H1 (cell line): ENCODE measurements around the gene RSF1. TPM values are rescaled to one million over a fixed set of nuclear protein-coding genes. Genes with fewer than 3 reads are reported as not detected.
"Not testable (repeated sequence)": the region's sequence is repeated elsewhere in the genome, so short reads cannot be mapped to it uniquely, and the experiment has no call there.

Experiments used
- CTCF ChIA-PET: fragments of 300-600 bp; sonication (Branson Sonifier 250); formaldehyde crosslinking; loops from one replicate; lab custom pipeline; 2021; ENCODE audit not compliant: partially characterized antibody; lab: Charles Lee
- POLR2A ChIA-PET: fragments of 300-600 bp; sonication (Branson Sonifier 250); formaldehyde crosslinking; loops from one replicate; lab custom pipeline; 2021; ENCODE audit warnings: inconsistent platforms; ENCODE audit not compliant: partially characterized antibody; lab: Charles Lee
- DNase-seq, 2 experiments: peaks; one replicate each; pipeline versions ENCODE4 v3.0.0 to v3.0.0-alpha.2; 2010 to 2022; ENCODE audit warnings: low spot score in 2 of 2, low read depth in 1 of 2, mixed read lengths in 1 of 2
- FAIRE-seq: peaks from 2 replicates; lab custom pipeline; 2011; peaks lifted over from hg19 to GRCh38; lab: Jason Lieb, UNC
- H2AFZ ChIP-seq: 2 replicates; pipeline ENCODE4 v1.8.1; 2012; ENCODE audit warnings: low read length, inconsistent platforms
- H2AK5ac ChIP-seq: 2 replicates; pipeline ENCODE4 v1.6.1; 2013; ENCODE audit warnings: low read depth, low read length
- H2BK120ac ChIP-seq: replicated peaks from 2 replicates; pipeline ENCODE3; 2013; ENCODE audit warnings: low read depth, low read length, inconsistent platforms
- H2BK12ac ChIP-seq: 2 replicates; pipeline ENCODE4 v1.6.1; 2013; ENCODE audit warnings: low read depth, low read length
- H2BK15ac ChIP-seq: 2 replicates; pipeline ENCODE4 v1.6.1; 2013; ENCODE audit warnings: low read length
- H2BK20ac ChIP-seq: 2 replicates; pipeline ENCODE4 v1.6.1; 2013; ENCODE audit warnings: low read length
- H2BK5ac ChIP-seq: 2 replicates; pipeline ENCODE4 v1.6.1; 2013; ENCODE audit warnings: low read depth, low read length
- H3K14ac ChIP-seq: 2 replicates; pipeline ENCODE4 v1.6.1; 2013; ENCODE audit warnings: inconsistent platforms; ENCODE audit not compliant: insufficient read length
- H3K18ac ChIP-seq: 2 replicates; pipeline ENCODE4 v1.6.1; 2013; ENCODE audit warnings: low read length; ENCODE audit errors: extremely low read depth
- H3K23ac ChIP-seq: 2 replicates; pipeline ENCODE4 v1.6.1; 2013; ENCODE audit warnings: inconsistent platforms; ENCODE audit not compliant: insufficient read length
- H3K23me2 ChIP-seq: 2 replicates; pipeline ENCODE4 v1.6.1; 2013; ENCODE audit warnings: low read depth, low read length
- H3K27ac ChIP-seq: 2 replicates; pipeline ENCODE4 v1.6.1; 2011; ENCODE audit warnings: low read depth, low read length, inconsistent platforms
- H3K27me3 ChIP-seq, 4 experiments: replicated peaks in 1 of 4; 1 replicate in 1 of 4; 2 replicates in 3 of 4; pipeline versions ENCODE4 v1.6.1 to v1.8.1; 2011 to 2013; ENCODE audit warnings: low read length in 3 of 4, mild to moderate bottlenecking in 3 of 4, inconsistent platforms in 2 of 4, mixed read lengths in 2 of 4, moderate library complexity in 1 of 4; ENCODE audit not compliant: control insufficient read depth in 3 of 4, insufficient read depth in 3 of 4; ENCODE audit errors: extremely low read depth in 1 of 4
- H3K36me3 ChIP-seq, 4 experiments: 2 replicates each; pipeline versions ENCODE4 v1.6.1 to v1.8.1; 2011 to 2013; ENCODE audit warnings: mild to moderate bottlenecking in 4 of 4, low read length in 3 of 4, moderate library complexity in 2 of 4, control low read depth in 1 of 4, inconsistent platforms in 1 of 4; ENCODE audit not compliant: insufficient read depth in 4 of 4, control insufficient read depth in 2 of 4
- H3K4ac ChIP-seq: replicated peaks from 2 replicates; pipeline ENCODE3; 2013; ENCODE audit warnings: low read length, low read depth, mixed read lengths, inconsistent platforms; ENCODE audit not compliant: insufficient read length
- H3K4me1 ChIP-seq, 4 experiments: replicated peaks in 1 of 4; 1 replicate in 1 of 4; 2 replicates in 3 of 4; pipeline versions ENCODE4 v1.6.1 to v1.8.1; 2011 to 2013; ENCODE audit warnings: low read length in 3 of 4, inconsistent platforms in 2 of 4, mixed read lengths in 1 of 4; ENCODE audit not compliant: insufficient read depth in 4 of 4, control insufficient read depth in 3 of 4
- H3K4me2 ChIP-seq, 2 experiments: 2 replicates each; pipeline versions ENCODE4 v1.6.1 to v1.8.1; 2011 to 2013; ENCODE audit warnings: low read depth in 2 of 2, low read length in 2 of 2, control low read depth in 1 of 2, inconsistent platforms in 1 of 2, mild to moderate bottlenecking in 1 of 2; ENCODE audit not compliant: insufficient read depth in 1 of 2
- H3K4me3 ChIP-seq, 4 experiments: fragments of 200-600, 300-600 bp in 1 of 4; sonication (generic), shearing (Covaris generic), sonication (Bioruptor Twin) in 1 of 4; 2 replicates each; pipeline versions ENCODE4 v1.5.1 to v1.8.1; 2011 to 2016; ENCODE audit warnings: low read length in 4 of 4, low read depth in 3 of 4, control low read depth in 2 of 4, inconsistent platforms in 2 of 4, mild to moderate bottlenecking in 2 of 4, mixed read lengths in 1 of 4, moderate library complexity in 1 of 4; ENCODE audit not compliant: insufficient read depth in 2 of 4; ENCODE audit errors: extremely low read depth in 1 of 4
- H3K56ac ChIP-seq: replicated peaks from 2 replicates; pipeline ENCODE3; 2013; ENCODE audit warnings: low read depth, mild to moderate bottlenecking, mixed read lengths, low read length, inconsistent platforms; ENCODE audit not compliant: insufficient read length
- H3K79me1 ChIP-seq: 2 replicates; pipeline ENCODE4 v1.6.1; 2013; ENCODE audit warnings: low read depth, low read length, control low read depth
- H3K79me2 ChIP-seq, 2 experiments: 2 replicates each; pipeline versions ENCODE4 v1.6.1 to v1.8.1; 2012 to 2013; ENCODE audit warnings: low read length in 2 of 2, mild to moderate bottlenecking in 2 of 2, inconsistent platforms in 1 of 2; ENCODE audit not compliant: insufficient read depth in 2 of 2, control insufficient read depth in 1 of 2
- H3K9ac ChIP-seq, 4 experiments: replicated peaks in 1 of 4; 1 replicate in 1 of 4; 2 replicates in 3 of 4; pipeline versions ENCODE4 v1.6.1 to v1.8.1; 2011 to 2013; ENCODE audit warnings: low read depth in 3 of 4, low read length in 3 of 4, control low read depth in 2 of 4, mild to moderate bottlenecking in 2 of 4, moderate library complexity in 2 of 4, inconsistent platforms in 1 of 4; ENCODE audit errors: extremely low read depth in 1 of 4
- H3K9me3 ChIP-seq, 2 experiments: 2 replicates each; pipeline versions ENCODE4 v1.6.1 to v1.8.1; 2012 to 2013; ENCODE audit warnings: mild to moderate bottlenecking in 2 of 2, moderate library complexity in 2 of 2, control low read depth in 1 of 2, inconsistent platforms in 1 of 2, low read depth in 1 of 2, low read length in 1 of 2, mixed read lengths in 1 of 2; ENCODE audit not compliant: insufficient read depth in 2 of 2
- H4K20me1 ChIP-seq, 2 experiments: replicated peaks in 1 of 2; 2 replicates each; pipeline versions ENCODE3 to v1.8.1; 2011 to 2013; ENCODE audit warnings: inconsistent platforms in 2 of 2, low read length in 2 of 2, mild to moderate bottlenecking in 1 of 2; ENCODE audit not compliant: insufficient read depth in 2 of 2, control insufficient read depth in 1 of 2
- H4K5ac ChIP-seq: 2 replicates; pipeline ENCODE4 v1.6.1; 2013; ENCODE audit warnings: low read length, low read depth, mixed read lengths, inconsistent platforms; ENCODE audit not compliant: insufficient read length
- H4K8ac ChIP-seq: 2 replicates; pipeline ENCODE4 v1.8.0; 2013; ENCODE audit warnings: mild to moderate bottlenecking, moderate library complexity, low read length, inconsistent platforms; ENCODE audit not compliant: insufficient read depth; ENCODE audit errors: extremely low read depth
- H4K91ac ChIP-seq: replicated peaks from 2 replicates; pipeline ENCODE3; 2013; ENCODE audit warnings: low read length, mixed read lengths, inconsistent platforms; ENCODE audit not compliant: insufficient read length
- CTBP2 ChIP-seq: IDR thresholded peaks from 2 replicates; pipeline ENCODE4 v1.7.0; 2011; ENCODE audit warnings: borderline replicate concordance, mild to moderate bottlenecking, moderate library complexity, mixed read lengths, low read length; ENCODE audit not compliant: insufficient read depth, insufficient read length
- E2F6 ChIP-seq: IDR thresholded peaks from 2 replicates; pipeline ENCODE4 v1.6.1; 2012; ENCODE audit warnings: inconsistent platforms
- EP300 ChIP-seq, 2 experiments: IDR thresholded peaks; 1 replicate in 1 of 2; 2 replicates in 1 of 2; pipeline ENCODE4 v1.6.1; 2011 to 2012; ENCODE audit warnings: low read depth in 2 of 2, low read length in 2 of 2, mild to moderate bottlenecking in 2 of 2, borderline replicate concordance in 1 of 2, inconsistent platforms in 1 of 2, moderate library complexity in 1 of 2
- RBBP5 ChIP-seq: IDR thresholded peaks from 2 replicates; pipeline ENCODE4 v1.7.1; 2012; ENCODE audit warnings: low read depth, mild to moderate bottlenecking, inconsistent platforms, low read length, moderate library complexity, borderline replicate concordance
- RXRA ChIP-seq: IDR thresholded peaks from 2 replicates; pipeline ENCODE4 v1.6.1; 2011; ENCODE audit warnings: low read depth, mild to moderate bottlenecking, low read length, moderate library complexity; ENCODE audit not compliant: insufficient read depth
- WGBS, 2 experiments: shearing (Covaris generic) in 1 of 2; methylation state at CpG; one replicate each; pipeline versions ENCODE4 v1.1.6 to v1.1.7; 2013 to 2015; ENCODE audit warnings: low lambda C conversion rate in 2 of 2, mixed read lengths in 2 of 2, inconsistent platforms in 1 of 2, low coverage in 1 of 2, missing lambda C conversion rate in 1 of 2; ENCODE audit not compliant: insufficient replicate concordance in 2 of 2, insufficient coverage in 1 of 2, insufficient read length in 1 of 2; ENCODE audit errors: extremely low coverage in 1 of 2, missing lambda C conversion rate in 1 of 2; 5-methylcytosine and 5-hydroxymethylcytosine counted together
- polyA plus RNA-seq, 7 experiments: library from polyadenylated mRNA; depleted of rRNA in 3 of 7; stranded (reverse) in 5 of 7; unstranded in 2 of 7; fragments of >200 nt in 5 of 7; fragments of 200-250 nt in 2 of 7; gene quantifications; 1 replicate in 5 of 7; 2 replicates in 1 of 7; 4 replicates in 1 of 7; pipeline versions ENCODE4 v1.2.1 to v1.2.3, GENCODE V29; 2011 to 2013; ENCODE audit warnings: missing spikeins in 2 of 7, mixed read lengths in 2 of 7
- total RNA-seq: library from RNA; stranded (reverse); fragmentation: NEBNext Ultra II Directional; extraction: Animal tissue kit (Norgen Biotek cat#: 25700); gene quantifications from 2 replicates; pipeline ENCODE4 v1.2.1, GENCODE V29; 2021
- TF ChIP-seq, protein P1 (sequence below), 3 experiments: IDR thresholded peaks; 1 replicate in 2 of 3; 2 replicates in 1 of 3; pipeline versions ENCODE4 v1.5.1 to v1.6.1; 2011; ENCODE audit warnings: low read length in 3 of 3, mild to moderate bottlenecking in 3 of 3, inconsistent platforms in 2 of 3, low read depth in 1 of 3, moderate library complexity in 1 of 3; ENCODE audit not compliant: insufficient read depth in 1 of 3; ENCODE audit errors: control extremely low read depth in 1 of 3

The RSF1 gene
- total and polyA plus RNA-seq, 2 of the 8 experiments (the other 6 are each of a cell fraction or from before 2014, with no cell fraction given): 17.8 to 87.9 TPM

- TF ChIP-seq, protein P1, sequence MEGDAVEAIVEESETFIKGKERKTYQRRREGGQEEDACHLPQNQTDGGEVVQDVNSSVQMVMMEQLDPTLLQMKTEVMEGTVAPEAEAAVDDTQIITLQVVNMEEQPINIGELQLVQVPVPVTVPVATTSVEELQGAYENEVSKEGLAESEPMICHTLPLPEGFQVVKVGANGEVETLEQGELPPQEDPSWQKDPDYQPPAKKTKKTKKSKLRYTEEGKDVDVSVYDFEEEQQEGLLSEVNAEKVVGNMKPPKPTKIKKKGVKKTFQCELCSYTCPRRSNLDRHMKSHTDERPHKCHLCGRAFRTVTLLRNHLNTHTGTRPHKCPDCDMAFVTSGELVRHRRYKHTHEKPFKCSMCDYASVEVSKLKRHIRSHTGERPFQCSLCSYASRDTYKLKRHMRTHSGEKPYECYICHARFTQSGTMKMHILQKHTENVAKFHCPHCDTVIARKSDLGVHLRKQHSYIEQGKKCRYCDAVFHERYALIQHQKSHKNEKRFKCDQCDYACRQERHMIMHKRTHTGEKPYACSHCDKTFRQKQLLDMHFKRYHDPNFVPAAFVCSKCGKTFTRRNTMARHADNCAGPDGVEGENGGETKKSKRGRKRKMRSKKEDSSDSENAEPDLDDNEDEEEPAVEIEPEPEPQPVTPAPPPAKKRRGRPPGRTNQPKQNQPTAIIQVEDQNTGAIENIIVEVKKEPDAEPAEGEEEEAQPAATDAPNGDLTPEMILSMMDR (IDR thresholded peaks at IDR 0.05; ENCODE audit: control extremely low read depth in 1 of 3, insufficient read depth in 1 of 3, low read depth in 1 of 3, low read length in 3 of 3): no peak
- TF ChIP-seq CTBP2 (no peak), RBBP5 (no peak), RXRA (no peak), EP300 (IDR thresholded peaks at IDR 0.05; ENCODE audit: borderline replicate concordance in 1 of 2, low read depth in 2 of 2, low read length in 2 of 2) (no peak), E2F6 (no peak)
- TF ChIP-seq, all 59 proteins: peak for 0
Measured at GRCh38 chr11:77865805-77866204, 45.3 kb upstream of the RSF1 start (continued).

DNA sequence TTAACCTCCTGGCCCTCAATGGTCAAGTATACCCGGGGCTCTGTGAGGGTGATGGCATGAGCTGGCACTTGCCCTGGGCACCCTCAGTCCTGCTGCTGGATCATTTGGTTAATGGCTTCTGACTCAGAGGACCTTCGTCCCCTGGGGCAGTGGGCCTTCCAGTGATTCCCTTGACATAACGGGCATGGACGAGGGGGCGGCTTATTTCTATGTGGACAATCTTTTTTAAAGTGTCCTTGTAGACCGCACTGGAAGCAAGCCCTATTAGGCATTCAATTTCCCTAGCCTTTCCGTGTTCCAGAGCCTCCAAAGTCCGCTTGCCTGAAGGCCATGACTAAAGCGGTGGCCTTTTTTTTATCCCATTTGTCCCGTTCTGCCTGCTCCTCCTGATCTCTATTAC is 40.9 kb upstream of the RSF1 start:
- H4K5ac ChIP-seq, CTCF ChIA-PET, DNase-seq, H3K23ac ChIP-seq, H3K9me3 ChIP-seq, H4K91ac ChIP-seq, H3K4me2 ChIP-seq, FAIRE-seq, H3K27ac ChIP-seq, H3K27me3 ChIP-seq, H4K8ac ChIP-seq, H3K23me2 ChIP-seq, H4K20me1 ChIP-seq, H3K9ac ChIP-seq, H3K56ac ChIP-seq, H2BK20ac ChIP-seq, H3K4me1 ChIP-seq, H3K36me3 ChIP-seq, H3K4ac ChIP-seq, H2BK120ac ChIP-seq, H2AFZ ChIP-seq, H2BK5ac ChIP-seq, H3K79me1 ChIP-seq, H2BK12ac ChIP-seq, H2BK15ac ChIP-seq, POLR2A ChIA-PET, H3K18ac ChIP-seq, H3K79me2 ChIP-seq, H2AK5ac ChIP-seq, H3K4me3 ChIP-seq, H3K14ac ChIP-seq: not testable (repeated sequence)
- WGBS, 2 experiments: 92% methylated on average over 10 of the region's 10 CpGs; no CpG with 5 or more reads in 1 of the 2 experiments
